Kidney epithelial cell (primary cell): ENCODE measurements around the gene CUX1. TPM values are rescaled to one million over a fixed set of nuclear protein-coding genes. Genes with fewer than 3 reads are reported as not detected.

Experiments
- DNase-seq: peaks from one replicate; pipeline ENCODE4 v3.0.0-alpha.2; 2010; ENCODE audit warnings: low read depth
- H3K27me3 ChIP-seq: 2 replicates; pipeline ENCODE4 v1.6.0; 2011; ENCODE audit warnings: low read length; ENCODE audit not compliant: control insufficient read depth, insufficient read depth
- H3K36me3 ChIP-seq: 2 replicates; pipeline ENCODE4 v1.5.1; 2011; ENCODE audit warnings: low read length; ENCODE audit not compliant: control insufficient read depth, insufficient read depth
- H3K4me3 ChIP-seq: 2 replicates; pipeline ENCODE4 v1.5.1; 2011; ENCODE audit warnings: low read depth, mild to moderate bottlenecking, control low read depth, low read length
- CTCF ChIP-seq: IDR thresholded peaks from 2 replicates; pipeline ENCODE4 v1.5.1; 2011; ENCODE audit warnings: mild to moderate bottlenecking, moderate library complexity, low read length, control low read depth, inconsistent platforms; ENCODE audit not compliant: insufficient read depth, poor library complexity, severe bottlenecking
- total RNA-seq: library from RNA; depleted of rRNA; stranded (reverse); fragments of >200 nt; gene quantifications from 2 replicates; pipeline ENCODE4 v1.2.3, GENCODE V29; 2015

The CUX1 gene
- total RNA-seq, 1 donor from 2014 or later, result 56.7 TPM

- Histone ChIP-seq H3K27me3 (no peaks in the 10 kb centered on the region), H3K4me3 (no peak overlapping the region), H3K36me3 (no peaks in the 10 kb centered on the region)
- no peak for TF ChIP-seq CTCF
- DNase-seq, result no peak
Observed at GRCh38 chr7:102205915-102206314, 388.5 kb downstream of the CUX1 start.

- Histone ChIP-seq H3K36me3 (no peaks in the 10 kb centered on the region), H3K27me3 (no peaks in the 10 kb centered on the region), H3K4me3 (no peak overlapping the region)
- no peak for DNase-seq
- TF ChIP-seq CTCF, result no peak
Observed at GRCh38 chr7:102208826-102209225, 391.4 kb downstream of the CUX1 start.

GRCh38 chr7:102210787-102211186 is 393.4 kb downstream of the CUX1 start:
- DNase-seq, result no peak
- no peak for TF ChIP-seq CTCF
- no peaks in the 10 kb centered on the region for H3K36me3 ChIP-seq
- no peaks in the 10 kb centered on the region for H3K27me3 ChIP-seq
- no peak overlapping the region for H3K4me3 ChIP-seq

GRCh38 chr7:102211590-102212550 is 394.4 kb downstream of the CUX1 start:
- DNase-seq, result no peak
- no peaks in the 10 kb centered on the region for H3K27me3 ChIP-seq
- H3K4me3 ChIP-seq, result no peak overlapping the region
- TF ChIP-seq CTCF, result no peak
- no peaks in the 10 kb centered on the region for H3K36me3 ChIP-seq

- H3K27me3 ChIP-seq, result no peaks in the 10 kb centered on the region
- H3K36me3 ChIP-seq, result no peaks in the 10 kb centered on the region
- TF ChIP-seq CTCF, result no peak
- H3K4me3 ChIP-seq, result no peak overlapping the region
- DNase-seq, result no peak
Observed at GRCh38 chr7:102214477-102215072, 397.1 kb downstream of the CUX1 start.
